GM12878 (cell line): ENCODE results near the gene SNX22. TPM values are rescaled to one million over a fixed set of nuclear protein-coding genes. Genes with fewer than 3 reads are reported as not detected.

Experiments
- ATAC-seq: fragments of 200-7000 bp; cut with Tn5 transposase; 3 replicates; pipeline ENCODE4 v1.9.1; 2020; ENCODE audit warnings: mild to moderate bottlenecking, moderate library complexity
- BruUV-seq: library from RNA; stranded (reverse); fragments of 400-500 nt; replicated peaks from 2 replicates; lab custom pipeline; 2021; lab: Mats Ljungman, UMichigan
- CTCF ChIA-PET: fragments of 300-600 bp; sonication (Branson Sonifier 250); formaldehyde crosslinking; extraction: SDS; loops from one replicate; lab custom pipeline; 2021; ENCODE audit warnings: inconsistent platforms; lab: Yijun Ruan, JAX
- POLR2A ChIA-PET: fragments of 350-600 bp; formaldehyde crosslinking; extraction: SDS; loops from one replicate; lab custom pipeline; 2021; ENCODE audit warnings: inconsistent platforms; lab: Charles Lee
- RAD21 ChIA-PET: fragments of 300-600 bp; sonication (Branson Sonifier 250); formaldehyde crosslinking; loops from one replicate; lab custom pipeline; 2023; ENCODE audit warnings: antibody characterized with exemption; ENCODE audit not compliant: unreplicated experiment; lab: Charles Lee
- SMC1A ChIA-PET: fragments of 300-600 bp; sonication (Branson Sonifier 250); formaldehyde crosslinking; loops from one replicate; lab custom pipeline; 2023; ENCODE audit not compliant: unreplicated experiment, uncharacterized antibody; lab: Charles Lee
- DNase-seq: peaks from one replicate; pipeline ENCODE4 v3.0.0-alpha.2; 2011; ENCODE audit warnings: low read depth, low spot score
- FAIRE-seq: peaks from 3 replicates; lab custom pipeline; 2011; peaks lifted over from hg19 to GRCh38; lab: Jason Lieb, UNC
- H2AFZ ChIP-seq: 2 replicates; pipeline ENCODE4 v1.6.0; 2011; ENCODE audit warnings: low read depth, low read length, control low read depth; ENCODE audit not compliant: control insufficient read depth
- H3K27ac ChIP-seq: 2 replicates; pipeline ENCODE4 v1.5.1; 2011; ENCODE audit warnings: control low read depth; ENCODE audit not compliant: control insufficient read depth, insufficient read depth
- H3K27me3 ChIP-seq, 2 experiments: replicated peaks in 1 of 2; 2 replicates each; pipeline versions ENCODE4 v1.6.0 to v1.6.1; 2011; ENCODE audit warnings: low read length in 1 of 2; ENCODE audit not compliant: control insufficient read depth in 2 of 2, insufficient read depth in 2 of 2
- H3K36me3 ChIP-seq, 2 experiments: 2 replicates each; pipeline ENCODE4 v1.5.1; 2011; ENCODE audit warnings: low read length in 1 of 2; ENCODE audit not compliant: control insufficient read depth in 2 of 2, insufficient read depth in 2 of 2
- H3K4me1 ChIP-seq: 2 replicates; pipeline ENCODE4 v1.6.1; 2011; ENCODE audit warnings: mild to moderate bottlenecking, low read length, moderate library complexity, mixed read lengths; ENCODE audit not compliant: control insufficient read depth, insufficient read depth
- H3K4me2 ChIP-seq: 2 replicates; pipeline ENCODE4 v1.6.0; 2011; ENCODE audit warnings: control low read depth; ENCODE audit not compliant: control insufficient read depth, insufficient read depth
- H3K4me3 ChIP-seq: fragments of 200-600 bp; sonication (generic); 2 replicates; pipeline ENCODE4 v1.5.1; 2016
- H3K79me2 ChIP-seq: 2 replicates; pipeline ENCODE4 v1.6.0; 2011; ENCODE audit warnings: low read length; ENCODE audit not compliant: control insufficient read depth, insufficient read depth
- H3K9ac ChIP-seq: 2 replicates; pipeline ENCODE4 v1.8.0; 2011; ENCODE audit warnings: low read length, control low read depth, mixed read lengths; ENCODE audit not compliant: control insufficient read depth, insufficient read depth
- H3K9me3 ChIP-seq: replicated peaks from 3 replicates; pipeline ENCODE4 v1.5.1; 2011; ENCODE audit warnings: mild to moderate bottlenecking, low read length; ENCODE audit not compliant: control insufficient read depth, insufficient read depth
- H4K20me1 ChIP-seq: 2 replicates; pipeline ENCODE4 v1.6.0; 2011; ENCODE audit not compliant: control insufficient read depth, insufficient read depth
- CHD2 ChIP-seq: IDR thresholded peaks from 2 replicates; pipeline ENCODE4 v1.6.1; 2011; ENCODE audit warnings: low read depth, low read length, improper control_type of control experiment, borderline replicate concordance
- ETV6 ChIP-seq, 2 experiments: fragments of 450-650 bp in 1 of 2; IDR thresholded peaks in 1 of 2; conservative IDR thresholded peaks in 1 of 2; 2 replicates each; pipeline ENCODE4 v1.6.1; 2014; ENCODE audit warnings: antibody characterized with exemption in 1 of 2, borderline replicate concordance in 1 of 2, low read depth in 1 of 2, mild to moderate bottlenecking in 1 of 2, moderate library complexity in 1 of 2
- FOXM1 ChIP-seq: IDR thresholded peaks from 2 replicates; pipeline ENCODE4 v1.6.1; 2012; ENCODE audit warnings: low read depth, mild to moderate bottlenecking, inconsistent platforms, low read length, moderate library complexity
- HDGF ChIP-seq: fragments of 450-650 bp; IDR thresholded peaks from 2 replicates; pipeline ENCODE4 v1.6.1; 2016; ENCODE audit warnings: antibody characterized with exemption
- KAT2A ChIP-seq: conservative IDR thresholded peaks from 2 replicates; pipeline ENCODE4 v1.6.1; 2011; ENCODE audit warnings: low read depth, low read length; ENCODE audit not compliant: control insufficient read depth
- MEF2A ChIP-seq: IDR thresholded peaks from 2 replicates; pipeline ENCODE4 v1.6.1; 2011; ENCODE audit warnings: low read depth, mild to moderate bottlenecking, low read length, moderate library complexity; ENCODE audit not compliant: insufficient read depth
- MLLT1 ChIP-seq: fragments of 450-650 bp; IDR thresholded peaks from 2 replicates; pipeline ENCODE4 v1.6.1; 2016; ENCODE audit warnings: mild to moderate bottlenecking
- RFX5 ChIP-seq: IDR thresholded peaks from 2 replicates; pipeline ENCODE4 v1.6.1; 2011; ENCODE audit warnings: low read depth, low read length, improper control_type of control experiment
- SIN3A ChIP-seq: IDR thresholded peaks from 2 replicates; pipeline ENCODE4 v1.6.1; 2012; ENCODE audit warnings: low read depth, low read length, improper control_type of control experiment
- SRF ChIP-seq, 2 experiments: IDR thresholded peaks; 2 replicates each; pipeline ENCODE4 v1.6.1; 2011; ENCODE audit warnings: low read depth in 2 of 2, low read length in 2 of 2, mild to moderate bottlenecking in 1 of 2, moderate library complexity in 1 of 2
- TBL1XR1 ChIP-seq: IDR thresholded peaks from 2 replicates; pipeline ENCODE4 v1.6.1; 2012; ENCODE audit warnings: low read depth, low read length, improper control_type of control experiment
- TCF3 ChIP-seq: IDR thresholded peaks from 2 replicates; pipeline ENCODE4 v1.6.1; 2012; ENCODE audit warnings: low read depth, mild to moderate bottlenecking, low read length, borderline replicate concordance; ENCODE audit not compliant: insufficient read depth
- ZSCAN29 ChIP-seq: fragments of 450-650 bp; IDR thresholded peaks from 2 replicates; pipeline ENCODE4 v1.6.1; 2017; ENCODE audit warnings: mild to moderate bottlenecking, moderate library complexity
- WGBS: methylation state at CpG from one replicate; pipeline ENCODE4 v1.1.6; 2016; ENCODE audit warnings: low lambda C conversion rate; ENCODE audit not compliant: insufficient replicate concordance, insufficient coverage; ENCODE audit errors: missing lambda C conversion rate; 5-methylcytosine and 5-hydroxymethylcytosine counted together
- in situ Hi-C: fragments of 300-500 bp; cut with MboI; formaldehyde crosslinking; loops from 9 replicates; pipeline ENCODE4 v1.14.3; 2018; ENCODE audit warnings: mixed read lengths
- intact Hi-C: fragments of 100-400 bp; cut with micrococcal nuclease; formaldehyde crosslinking; loops from one replicate; pipeline ENCODE4 v1.14.2; 2022; ENCODE audit not compliant: unreplicated experiment
- polyA plus RNA-seq, 11 experiments: library from polyadenylated mRNA; depleted of rRNA in 4 of 11; unstranded in 6 of 11; stranded (reverse) in 5 of 11; fragments of >200 nt; fragmentation: Nextera tagmentation in 4 of 11; fragmentation: Illumina TruSeq in 1 of 11; extraction: Ambion mirVana in 4 of 11; extraction: Trizol in 1 of 11; gene quantifications; 1 replicate in 1 of 11; 2 replicates in 10 of 11; pipeline versions ENCODE4 v1.2.1 to v1.2.3, GENCODE V29; 2011 to 2016; ENCODE audit warnings: inconsistent platforms in 2 of 11, missing spikeins in 2 of 11, low read depth in 1 of 11
- total RNA-seq, 4 experiments: library from RNA; depleted of rRNA in 3 of 4; stranded (reverse); fragments of >200 nt in 3 of 4; fragmentation: Illumina TruSeq in 1 of 4; extraction: Trizol in 1 of 4; gene quantifications; 2 replicates each; pipeline versions ENCODE4 v1.2.1 to v1.2.3, GENCODE V29; 2013 to 2021
- TF ChIP-seq, protein P1 (sequence below): fragments of 450-650 bp; IDR thresholded peaks from 2 replicates; pipeline ENCODE4 v1.6.1; 2018; ENCODE audit warnings: borderline replicate concordance, mild to moderate bottlenecking; ENCODE audit not compliant: partially characterized antibody
- TF ChIP-seq, protein P2 (sequence below): IDR thresholded peaks from 2 replicates; pipeline ENCODE4 v1.6.1; 2012; ENCODE audit warnings: low read depth, low read length, improper control_type of control experiment

The SNX22 gene
- total and polyA plus RNA-seq, 10 of the 15 experiments (the other 5 are each of a cell fraction or from before 2014, with no cell fraction given) = 4.4 to 29.0 (median 8.7) TPM

GRCh38 chr15:64182859-64183370 lies 31.4 kb downstream of the SNX22 start (continued):
- no peak for TF ChIP-seq TBL1XR1
- no peak for TF ChIP-seq SRF (IDR thresholded peaks at IDR 0.05; ENCODE audit: low read depth in 2 of 2, low read length in 2 of 2)

GRCh38 chr15:64185146-64185911 lies 33.8 kb downstream of the SNX22 start:
- H3K27me3 ChIP-seq = no peaks in the 10 kb centered on the region
- RAD21 ChIA-PET = interaction anchor here (0.7 kb wide), 1 partner anchor 182 kb away, joined by 4 read pairs; no protein-coding TSS in a partner anchor
- no peak overlapping the region for H3K4me3 ChIP-seq
- FAIRE-seq (no peak), ATAC-seq (no peak), DNase-seq (no peak)
- no peak overlapping the region for H3K27ac ChIP-seq
- in situ Hi-C loops = no loop called here
- no peak overlapping the region for H3K4me2 ChIP-seq
- intact Hi-C loops = no loop called here
- no peaks in the 10 kb centered on the region for H3K79me2 ChIP-seq
- H2AFZ ChIP-seq = no peak overlapping the region
- CTCF ChIA-PET = no interaction called here
- H3K4me1 ChIP-seq = peaks cover 4% of the 10 kb centered on the region; the same call in 1 of the 2 replicates
- H4K20me1 ChIP-seq = no peaks in the 10 kb centered on the region
- BruUV-seq = no TSS peak
- H3K36me3 ChIP-seq = peaks cover 1 to 5% of the 10 kb centered on the region in 2 experiments; a peak in 3 of 4 replicates
- over 99% methylated on average over 8 of the region's 9 CpGs for WGBS
- H3K9me3 ChIP-seq = no peaks in the 10 kb centered on the region
- POLR2A ChIA-PET = interaction anchor here (0.5 to 1.1 kb wide), 4 partner anchors 17 to 229 kb away, joined by 4 to 8 read pairs (median 4); no protein-coding TSS in a partner anchor
- SMC1A ChIA-PET = interaction anchor here (0.6 to 1.8 kb wide), 4 partner anchors 8 to 83 kb away, joined by 3 to 5 read pairs (median 4); no protein-coding TSS in a partner anchor
- no peak overlapping the region for H3K9ac ChIP-seq
- TF ChIP-seq ETV6 (conservative IDR thresholded peaks at IDR 0.05 in 1 of 2, IDR thresholded peaks at IDR 0.05 in 1 of 2; ENCODE audit: borderline replicate concordance in 1 of 2, low read depth in 1 of 2) (no peak), RFX5 (no peak), ZSCAN29 (no peak), CHD2 (no peak), SIN3A (no peak), TCF3 (no peak), MEF2A (no peak), FOXM1 (no peak), MLLT1 (no peak), HDGF (no peak), KAT2A (no peak)
- TF ChIP-seq, protein P1, sequence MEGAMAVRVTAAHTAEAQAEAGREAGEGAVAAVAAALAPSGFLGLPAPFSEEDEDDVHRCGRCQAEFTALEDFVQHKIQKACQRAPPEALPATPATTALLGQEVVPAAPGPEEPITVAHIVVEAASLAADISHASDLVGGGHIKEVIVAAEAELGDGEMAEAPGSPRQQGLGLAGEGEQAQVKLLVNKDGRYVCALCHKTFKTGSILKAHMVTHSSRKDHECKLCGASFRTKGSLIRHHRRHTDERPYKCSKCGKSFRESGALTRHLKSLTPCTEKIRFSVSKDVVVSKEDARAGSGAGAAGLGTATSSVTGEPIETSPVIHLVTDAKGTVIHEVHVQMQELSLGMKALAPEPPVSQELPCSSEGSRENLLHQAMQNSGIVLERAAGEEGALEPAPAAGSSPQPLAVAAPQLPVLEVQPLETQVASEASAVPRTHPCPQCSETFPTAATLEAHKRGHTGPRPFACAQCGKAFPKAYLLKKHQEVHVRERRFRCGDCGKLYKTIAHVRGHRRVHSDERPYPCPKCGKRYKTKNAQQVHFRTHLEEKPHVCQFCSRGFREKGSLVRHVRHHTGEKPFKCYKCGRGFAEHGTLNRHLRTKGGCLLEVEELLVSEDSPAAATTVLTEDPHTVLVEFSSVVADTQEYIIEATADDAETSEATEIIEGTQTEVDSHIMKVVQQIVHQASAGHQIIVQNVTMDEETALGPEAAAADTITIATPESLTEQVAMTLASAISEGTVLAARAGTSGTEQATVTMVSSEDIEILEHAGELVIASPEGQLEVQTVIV = no peak
- TF ChIP-seq, protein P2, sequence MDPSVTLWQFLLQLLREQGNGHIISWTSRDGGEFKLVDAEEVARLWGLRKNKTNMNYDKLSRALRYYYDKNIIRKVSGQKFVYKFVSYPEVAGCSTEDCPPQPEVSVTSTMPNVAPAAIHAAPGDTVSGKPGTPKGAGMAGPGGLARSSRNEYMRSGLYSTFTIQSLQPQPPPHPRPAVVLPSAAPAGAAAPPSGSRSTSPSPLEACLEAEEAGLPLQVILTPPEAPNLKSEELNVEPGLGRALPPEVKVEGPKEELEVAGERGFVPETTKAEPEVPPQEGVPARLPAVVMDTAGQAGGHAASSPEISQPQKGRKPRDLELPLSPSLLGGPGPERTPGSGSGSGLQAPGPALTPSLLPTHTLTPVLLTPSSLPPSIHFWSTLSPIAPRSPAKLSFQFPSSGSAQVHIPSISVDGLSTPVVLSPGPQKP = no peak
